ENCODE data around the gene TMIGD2.
A peak's percentile ranks its signal among the peaks of the same experiment; 100 is the strongest.
"Not testable (repeated sequence)": the region's sequence is repeated elsewhere in the genome, so short reads cannot be mapped to it uniquely, and the experiment has no call there.

Gene TMIGD2

DNA sequence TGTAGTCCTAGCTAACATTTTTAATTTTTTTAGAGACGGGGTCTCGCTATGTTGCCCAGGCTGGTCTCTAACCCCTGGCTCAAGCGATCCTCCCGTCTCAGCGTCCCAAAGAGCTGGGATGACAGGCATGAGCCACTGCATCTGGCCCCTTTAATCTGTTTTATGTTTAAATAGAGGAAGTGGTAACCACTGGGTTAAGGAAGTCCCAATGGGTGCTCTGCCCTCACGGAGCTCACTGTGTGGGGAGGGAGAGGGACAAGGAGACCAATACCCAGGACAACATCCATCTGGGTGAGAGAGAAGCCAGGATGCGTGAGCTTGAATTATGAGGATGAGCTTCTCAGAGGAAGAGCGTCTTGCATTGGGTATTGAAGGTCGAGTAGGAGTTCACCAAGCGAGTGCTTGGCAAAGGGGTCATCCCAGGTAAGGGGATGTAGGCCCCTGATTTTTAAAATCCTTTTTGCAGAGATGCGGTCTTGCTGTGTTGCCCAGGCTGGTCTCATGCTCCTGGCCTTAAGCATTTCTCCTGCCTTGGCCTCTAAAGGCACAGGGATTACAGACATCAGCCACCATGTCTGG lies 41.5 kb downstream of the TMIGD2 start:
- CTCF ChIA-PET: interaction anchor here (1.0 kb wide), 1 partner anchor 264 kb away, joined by 4 read pairs; no protein-coding TSS in a partner anchor
- POLR2A ChIA-PET (ENCODE audit: low non-redundant PET): no interaction called here
- no peak for DNase-seq (ENCODE audit: low spot score)
- TF ChIP-seq, protein P1, sequence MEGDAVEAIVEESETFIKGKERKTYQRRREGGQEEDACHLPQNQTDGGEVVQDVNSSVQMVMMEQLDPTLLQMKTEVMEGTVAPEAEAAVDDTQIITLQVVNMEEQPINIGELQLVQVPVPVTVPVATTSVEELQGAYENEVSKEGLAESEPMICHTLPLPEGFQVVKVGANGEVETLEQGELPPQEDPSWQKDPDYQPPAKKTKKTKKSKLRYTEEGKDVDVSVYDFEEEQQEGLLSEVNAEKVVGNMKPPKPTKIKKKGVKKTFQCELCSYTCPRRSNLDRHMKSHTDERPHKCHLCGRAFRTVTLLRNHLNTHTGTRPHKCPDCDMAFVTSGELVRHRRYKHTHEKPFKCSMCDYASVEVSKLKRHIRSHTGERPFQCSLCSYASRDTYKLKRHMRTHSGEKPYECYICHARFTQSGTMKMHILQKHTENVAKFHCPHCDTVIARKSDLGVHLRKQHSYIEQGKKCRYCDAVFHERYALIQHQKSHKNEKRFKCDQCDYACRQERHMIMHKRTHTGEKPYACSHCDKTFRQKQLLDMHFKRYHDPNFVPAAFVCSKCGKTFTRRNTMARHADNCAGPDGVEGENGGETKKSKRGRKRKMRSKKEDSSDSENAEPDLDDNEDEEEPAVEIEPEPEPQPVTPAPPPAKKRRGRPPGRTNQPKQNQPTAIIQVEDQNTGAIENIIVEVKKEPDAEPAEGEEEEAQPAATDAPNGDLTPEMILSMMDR (conservative IDR thresholded peaks at IDR 0.05; ENCODE audit: low read depth): no peak
- no peak overlapping the region for H3K27ac ChIP-seq

DNA sequence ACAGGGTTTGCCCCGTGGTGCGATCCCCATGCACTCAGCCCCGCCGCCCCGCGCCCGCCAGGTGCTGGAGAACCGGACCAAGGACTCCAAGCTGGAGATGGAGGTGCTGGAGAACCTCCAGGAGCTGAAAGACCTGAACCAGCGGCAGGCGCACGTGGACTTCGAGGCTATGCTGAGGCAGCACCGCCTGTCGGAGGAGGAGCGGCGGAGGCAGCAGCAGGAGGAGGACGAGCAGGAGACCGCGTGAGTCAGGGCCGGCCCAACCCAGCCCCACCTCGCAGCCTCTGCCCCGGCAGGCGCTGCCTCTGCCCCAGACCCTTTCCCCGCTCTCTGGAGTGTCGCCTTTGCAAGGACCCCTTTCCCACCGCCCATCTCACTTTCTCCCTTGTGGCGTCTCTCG lies 44.0 kb downstream of the TMIGD2 start:
- ChIA-PET POLR2A (ENCODE audit: low non-redundant PET) (no interaction called here), CTCF (interaction anchor here (0.8 kb wide), 1 partner anchor 9 kb away, joined by 5 read pairs; no protein-coding TSS in a partner anchor)
- H3K27ac ChIP-seq: no peak overlapping the region
- DNase-seq (ENCODE audit: low spot score): no peak
- TF ChIP-seq, protein P1 (conservative IDR thresholded peaks at IDR 0.05; ENCODE audit: low read depth): no peak

DNA sequence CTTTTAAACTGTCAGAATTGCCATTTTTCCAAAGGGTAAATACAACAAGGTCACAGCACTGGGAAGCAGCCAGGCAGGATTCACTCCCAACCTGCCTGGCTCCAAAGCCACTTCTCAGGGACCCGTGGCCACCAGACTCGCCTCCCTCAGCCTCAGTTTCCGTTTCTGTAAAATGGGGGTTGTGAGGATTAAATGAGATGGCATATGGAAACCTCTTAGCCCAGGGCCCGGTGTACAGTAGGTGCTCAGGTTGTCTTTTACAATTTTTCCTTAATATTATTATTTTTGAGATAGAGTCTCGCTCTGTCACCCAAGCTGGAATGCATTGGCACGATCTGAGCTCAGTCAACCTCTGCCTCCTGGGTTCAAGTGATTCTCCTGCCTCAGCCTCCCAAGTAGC lies 45.2 kb downstream of the TMIGD2 start:
- TF ChIP-seq, protein P1 (conservative IDR thresholded peaks at IDR 0.05; ENCODE audit: low read depth): no peak
- no peak for DNase-seq (ENCODE audit: low spot score)
- ChIA-PET CTCF (interaction anchor here (0.7 kb wide), 2 partner anchors 76 to 118 kb away, joined by 3 to 4 read pairs; no protein-coding TSS in a partner anchor), POLR2A (ENCODE audit: low non-redundant PET) (no interaction called here)
- no peak overlapping the region for H3K27ac ChIP-seq

DNA sequence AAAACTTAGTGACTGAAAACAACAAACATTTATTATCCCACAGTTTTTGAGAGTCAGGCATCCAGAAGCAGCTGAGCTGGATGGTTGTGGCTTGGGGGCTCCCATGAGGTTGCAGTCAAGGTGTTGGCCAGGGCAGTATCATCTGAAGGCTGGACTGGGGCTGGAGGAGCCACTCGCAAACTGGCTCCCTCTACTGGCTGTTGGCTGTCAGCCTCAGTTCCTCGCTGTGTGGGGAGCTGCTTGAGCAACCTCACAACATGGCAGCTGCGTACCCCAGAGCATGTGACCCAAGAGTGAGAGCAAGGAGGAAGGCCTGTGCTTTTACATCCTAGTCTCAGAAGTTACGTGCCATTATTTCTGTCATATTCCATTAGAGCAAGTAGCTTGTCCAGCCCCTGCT lies 45.6 kb downstream of the TMIGD2 start:
- TF ChIP-seq, protein P1 (conservative IDR thresholded peaks at IDR 0.05; ENCODE audit: low read depth): no peak
- no peak for DNase-seq (ENCODE audit: low spot score)
- ChIA-PET CTCF (interaction anchor here (0.7 kb wide), 1 partner anchor 117 kb away, joined by 3 read pairs; no protein-coding TSS in a partner anchor), POLR2A (ENCODE audit: low non-redundant PET) (no interaction called here)
- H3K27ac ChIP-seq: no peak overlapping the region

DNA sequence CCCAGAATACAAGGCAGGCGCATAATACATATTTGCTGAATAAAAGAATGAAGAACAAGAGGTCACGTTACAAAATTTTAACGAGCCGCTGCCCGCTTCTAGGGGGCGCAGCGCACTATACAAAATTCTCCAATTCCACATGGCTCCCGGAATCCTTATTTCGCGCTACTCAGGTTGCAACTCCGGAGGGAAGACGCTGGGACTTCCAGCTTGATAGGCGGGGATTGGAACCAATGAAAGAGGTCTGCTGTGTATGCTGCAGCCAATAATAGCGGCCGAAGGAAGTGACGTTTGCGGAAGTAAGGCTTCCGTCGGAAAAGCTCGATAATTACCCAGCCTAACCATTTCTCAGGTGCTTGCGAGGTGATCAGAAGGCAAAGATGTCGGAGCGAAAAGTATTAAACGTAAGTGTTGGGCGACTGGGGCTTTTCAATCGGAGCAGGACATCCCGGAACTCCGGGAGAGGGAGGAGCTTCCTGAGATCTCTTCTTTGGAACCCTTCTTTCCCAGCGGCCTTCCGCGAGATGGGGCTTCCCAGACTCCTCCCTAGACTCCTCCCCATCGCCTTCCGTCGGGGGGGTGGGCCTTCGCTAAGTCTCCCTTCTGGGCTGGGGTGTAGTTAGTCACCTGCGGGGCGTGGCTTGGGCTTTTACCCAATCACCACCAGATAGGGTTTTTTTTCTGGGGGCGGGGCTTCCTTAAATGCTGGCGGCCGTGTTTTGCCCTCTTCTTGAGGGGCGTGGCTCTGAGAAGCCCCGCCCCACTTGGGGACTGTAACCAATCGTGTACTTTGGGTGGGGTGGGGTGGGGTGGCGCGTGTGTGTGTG lies 55.2 kb downstream of the TMIGD2 start, which contains the start of gene YJU2:
YJU2 (plus strand) TSS at position 314 of the 827 bp plus-strand sequence; CDS start at position 381, 67 bp downstream.
- H3K27ac ChIP-seq: peak within 1 kb of the TSS; percentile 93
- CTCF ChIA-PET: interaction anchor here (0.5 to 1.0 kb wide), 4 partner anchors 20 to 1300 kb away, joined by 3 to 4 read pairs (median 4); partner anchors contain the start of gene PLIN5
- TF ChIP-seq, protein P1 (conservative IDR thresholded peaks at IDR 0.05; ENCODE audit: low read depth): peak; percentile 45
- DNase-seq (ENCODE audit: low spot score): peak; percentile 100
- POLR2A ChIA-PET (ENCODE audit: low non-redundant PET): interaction anchor here (0.5 kb wide), 1 partner anchor 67 kb away, joined by 5 read pairs; no protein-coding TSS in a partner anchor

DNA sequence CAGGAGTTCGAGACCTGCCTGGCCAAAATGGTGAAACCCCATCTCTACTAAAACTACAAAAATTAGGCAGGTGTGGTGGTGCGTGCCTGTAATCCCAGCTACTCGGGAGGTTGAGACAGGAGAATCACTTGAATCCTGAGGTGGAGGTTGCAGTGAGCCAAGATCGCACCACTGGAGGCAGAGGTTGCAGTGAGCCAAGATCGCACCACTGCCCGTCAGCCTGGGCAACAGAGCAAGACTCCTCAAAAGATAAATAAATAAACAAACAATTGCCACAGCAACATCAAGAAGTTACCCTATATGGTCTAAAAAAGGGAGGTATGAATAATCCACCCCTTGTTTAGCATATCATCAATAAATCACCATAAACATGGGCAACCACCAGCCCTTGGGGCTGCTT lies 56.3 kb downstream of the TMIGD2 start:
- POLR2A ChIA-PET (ENCODE audit: low non-redundant PET); DNase-seq (ENCODE audit: low spot score): not testable (repeated sequence)
- CTCF ChIA-PET: interaction anchor here (0.6 to 0.7 kb wide), 2 partner anchors 33 to 150 kb away, joined by 3 to 5 read pairs; partner anchors contain the start of gene SHD
- peak overlapping the region; percentile 93 for H3K27ac ChIP-seq
